HG03342 (cell line): ENCODE results near the gene NXN.
"Not testable (repeated sequence)": the region's sequence is repeated elsewhere in the genome, so short reads cannot be mapped to it uniquely, and the experiment has no call there.

Experiments
- ATAC-seq: cut with Tn5 transposase; IDR thresholded peaks from one replicate; pipeline ENCODE4 v1.9.1; 2021; ENCODE audit warnings: mild to moderate bottlenecking, moderate library complexity; ENCODE audit not compliant: unreplicated experiment

The NXN gene

DNA sequence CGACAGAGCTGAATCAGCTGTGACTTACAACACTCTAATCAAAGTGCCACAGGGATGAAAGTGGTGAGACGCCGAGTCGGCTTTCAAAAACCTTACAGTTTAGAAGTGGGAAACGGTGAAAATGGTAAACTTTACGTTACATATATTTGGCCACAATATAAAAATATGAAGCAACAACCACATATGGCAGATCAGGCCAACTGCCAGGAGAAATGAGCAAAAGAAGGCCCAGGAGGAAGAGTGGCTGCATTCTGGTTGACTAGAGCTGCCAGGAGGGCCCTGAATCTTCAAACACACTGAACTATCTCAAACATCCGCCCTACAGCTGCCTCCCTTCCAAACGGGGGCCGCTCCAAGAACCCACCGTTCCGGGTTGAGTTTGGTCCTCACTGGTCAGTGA is 141.1 kb downstream of the NXN start:
- ATAC-seq, result no peak

DNA sequence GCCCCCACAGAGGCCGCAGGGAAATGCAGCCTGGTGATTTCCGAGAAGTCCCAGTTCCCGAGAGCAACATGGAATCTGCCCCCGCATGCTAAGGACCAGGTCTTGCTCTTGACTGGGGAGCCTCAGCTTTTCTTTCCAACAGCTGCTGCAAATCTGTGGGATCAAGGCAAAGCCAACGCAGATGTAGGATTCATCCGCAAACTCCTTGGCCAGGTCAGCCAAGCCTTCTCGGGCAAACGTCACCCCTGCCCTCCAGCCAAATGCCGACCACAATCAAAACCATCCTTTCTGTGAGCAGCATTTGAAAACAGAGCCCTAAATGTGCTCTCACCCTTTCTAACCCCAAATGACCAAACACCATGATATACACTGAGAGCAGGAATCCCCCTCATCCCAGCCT is 143.4 kb downstream of the NXN start:
- no peak for ATAC-seq

DNA sequence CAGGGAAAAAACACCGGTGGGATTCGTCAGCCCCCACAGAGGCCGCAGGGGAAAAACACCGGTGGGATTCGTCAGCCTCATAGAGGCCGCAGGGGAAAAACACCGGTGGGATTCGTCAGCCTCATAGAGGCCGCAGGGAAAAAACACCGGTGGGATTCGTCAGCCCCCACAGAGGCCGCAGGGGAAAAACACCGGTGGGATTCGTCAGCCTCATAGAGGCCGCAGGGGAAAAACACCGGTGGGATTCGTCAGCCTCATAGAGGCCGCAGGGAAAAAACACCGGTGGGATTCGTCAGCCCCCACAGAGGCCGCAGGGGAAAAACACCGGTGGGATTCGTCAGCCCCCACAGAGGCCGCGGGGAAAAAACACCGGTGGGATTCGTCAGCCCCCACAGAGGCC is 143.9 kb downstream of the NXN start:
- ATAC-seq, result not testable (repeated sequence)

DNA sequence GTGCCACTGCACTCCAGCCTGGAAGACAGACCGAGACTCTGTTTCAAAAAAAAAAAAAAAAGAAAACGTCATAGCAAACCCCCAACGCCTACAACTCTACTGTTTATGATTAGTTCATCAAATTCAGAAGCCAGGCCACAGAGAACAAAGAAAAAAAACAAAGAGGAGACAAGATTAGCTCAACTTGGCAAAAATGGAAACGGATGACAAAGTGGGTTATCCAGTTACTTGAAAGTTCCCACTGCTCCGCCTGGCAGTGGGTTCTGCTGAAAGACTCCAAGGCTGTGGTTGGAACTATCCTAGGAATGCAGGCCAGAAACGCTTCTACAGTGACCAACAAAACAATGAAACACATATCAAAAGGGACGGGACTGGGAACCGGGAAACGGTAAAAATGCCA is 144.3 kb downstream of the NXN start:
- no peak for ATAC-seq

DNA sequence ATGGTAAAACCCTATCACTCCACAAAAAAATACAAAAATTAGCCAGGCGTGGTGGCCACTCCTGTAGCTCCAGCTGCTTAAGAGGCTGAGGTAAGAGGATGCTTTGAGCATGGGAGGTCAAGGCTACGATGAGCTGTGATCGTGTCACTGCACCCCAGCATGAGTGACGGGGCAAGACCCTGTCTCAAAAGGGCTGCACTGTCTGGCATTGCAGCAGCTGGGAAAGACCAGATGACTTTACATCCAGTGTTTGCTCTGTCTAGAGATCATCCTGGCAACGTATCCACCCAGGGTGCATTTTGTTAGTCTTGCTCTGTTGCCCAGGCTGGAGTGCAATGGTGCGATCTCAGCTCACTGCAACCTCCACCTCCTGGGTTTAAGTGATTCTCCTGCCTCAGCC is 145.4 kb downstream of the NXN start:
- no peak for ATAC-seq

DNA sequence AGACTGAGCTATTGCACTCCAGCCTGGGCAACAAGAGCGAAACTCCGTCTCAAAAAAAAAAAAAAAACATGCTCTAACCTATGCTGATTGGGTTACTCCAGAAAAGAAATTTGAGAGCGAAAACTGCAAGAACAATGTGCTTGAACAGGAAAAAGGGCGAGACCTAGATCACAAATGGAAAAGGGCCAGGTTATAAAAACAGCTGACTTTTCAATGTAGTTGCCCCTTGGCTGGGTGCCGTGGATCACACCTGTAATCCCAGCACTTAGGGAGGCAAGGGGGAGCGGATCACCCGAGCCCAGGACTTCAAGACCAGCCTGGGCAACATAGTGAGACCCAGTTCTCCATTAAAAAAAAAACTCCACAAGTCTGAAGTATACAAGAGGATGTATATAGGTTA is 148.6 kb downstream of the NXN start:
- no peak for ATAC-seq

DNA sequence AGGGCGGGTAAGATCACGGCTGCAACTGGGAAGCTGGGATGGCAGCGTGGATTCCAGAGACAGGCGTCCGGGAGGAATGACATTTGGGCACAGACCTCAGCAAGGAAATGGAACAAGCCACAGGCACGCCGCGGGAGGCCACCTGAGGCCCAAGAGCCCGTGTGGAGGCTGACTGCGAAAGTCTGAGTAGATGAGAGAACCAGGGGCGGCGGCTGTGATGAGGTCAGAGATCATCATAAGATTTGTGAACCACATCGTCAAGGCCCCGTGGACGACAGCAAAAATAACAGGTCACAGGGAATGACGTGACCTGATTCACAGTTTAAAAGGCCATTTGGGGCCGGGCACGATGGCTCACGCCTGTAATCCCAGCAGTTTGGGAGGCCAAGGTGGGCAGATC is 149.2 kb downstream of the NXN start:
- no peak for ATAC-seq

DNA sequence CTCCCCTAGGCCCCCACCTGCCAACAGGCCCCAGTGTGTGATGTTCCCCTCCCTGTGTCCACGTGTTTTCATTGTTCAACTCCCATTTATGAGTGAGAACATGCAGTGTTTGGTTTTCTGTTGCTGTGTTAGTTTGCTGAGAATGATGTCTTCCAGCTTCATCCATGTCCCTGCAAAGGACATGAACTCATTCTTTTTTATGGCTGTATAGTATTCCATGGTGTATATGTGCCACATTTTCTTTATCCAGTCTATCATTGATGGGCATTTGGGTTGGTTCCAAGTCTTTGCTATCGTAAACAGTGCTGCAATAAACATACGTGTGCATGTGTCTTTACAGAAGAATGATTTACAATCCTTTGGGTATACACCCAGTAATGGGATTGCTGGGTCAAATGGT is 150.0 kb downstream of the NXN start:
- ATAC-seq, result not testable (repeated sequence)

DNA sequence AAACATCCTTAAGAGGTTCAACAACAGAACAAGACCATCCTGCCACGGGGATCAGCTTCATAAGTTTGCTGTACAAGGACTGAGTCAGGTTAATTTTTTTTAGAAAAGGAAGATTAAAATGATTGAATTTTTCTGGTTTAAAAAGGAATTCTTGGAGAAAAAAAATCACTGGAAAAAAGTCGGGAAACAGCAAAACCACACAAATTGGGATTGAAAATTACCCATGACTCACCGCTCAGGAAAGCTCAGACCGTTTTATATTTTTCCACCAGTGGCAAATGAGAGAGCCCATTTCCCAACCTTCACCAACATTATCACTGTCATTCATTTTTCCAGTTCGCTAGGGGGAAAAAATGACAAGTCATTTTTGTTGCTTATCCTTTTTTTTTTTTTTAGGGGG is 150.8 kb downstream of the NXN start:
- no peak for ATAC-seq

DNA sequence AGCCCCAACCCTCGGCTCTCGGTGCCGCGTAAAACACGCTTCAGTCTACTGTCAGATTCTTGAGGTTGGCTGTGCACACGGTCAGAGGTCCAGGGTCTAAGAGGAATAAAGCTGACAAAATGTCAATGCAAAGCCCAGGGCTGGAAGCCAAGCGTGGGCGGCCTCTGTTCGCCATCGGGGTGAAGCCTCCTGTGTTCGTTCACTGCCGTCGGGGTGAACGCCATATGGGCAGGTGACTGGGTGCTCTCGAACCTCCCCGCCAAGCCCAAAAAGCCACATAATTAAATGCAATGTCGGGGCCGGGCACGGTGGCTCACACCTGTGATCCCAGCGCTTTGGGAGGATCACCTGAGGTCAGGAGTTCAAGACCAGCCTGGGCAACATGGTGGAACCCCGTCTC is 152.8 kb downstream of the NXN start:
- no peak for ATAC-seq

DNA sequence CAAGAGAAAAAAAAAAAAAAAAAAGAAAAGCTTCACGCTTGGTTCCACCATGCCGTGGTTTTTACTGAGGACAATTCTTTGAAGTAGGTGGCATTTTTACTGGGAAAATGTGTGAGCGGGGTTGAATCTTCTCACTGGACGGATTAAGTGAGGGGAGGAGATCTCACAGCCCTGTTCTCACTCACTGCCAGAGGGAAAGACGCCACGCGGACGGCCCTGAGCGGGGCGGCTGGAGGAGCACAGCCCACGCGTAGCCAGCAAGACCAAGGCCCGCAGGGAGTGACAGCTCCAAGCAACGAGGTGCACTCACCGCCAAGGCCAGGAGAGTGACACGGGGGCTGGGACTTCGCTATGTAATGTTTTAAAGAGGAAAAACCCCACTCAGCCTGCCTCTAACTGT is 154.4 kb downstream of the NXN start:
- ATAC-seq, result no peak

DNA sequence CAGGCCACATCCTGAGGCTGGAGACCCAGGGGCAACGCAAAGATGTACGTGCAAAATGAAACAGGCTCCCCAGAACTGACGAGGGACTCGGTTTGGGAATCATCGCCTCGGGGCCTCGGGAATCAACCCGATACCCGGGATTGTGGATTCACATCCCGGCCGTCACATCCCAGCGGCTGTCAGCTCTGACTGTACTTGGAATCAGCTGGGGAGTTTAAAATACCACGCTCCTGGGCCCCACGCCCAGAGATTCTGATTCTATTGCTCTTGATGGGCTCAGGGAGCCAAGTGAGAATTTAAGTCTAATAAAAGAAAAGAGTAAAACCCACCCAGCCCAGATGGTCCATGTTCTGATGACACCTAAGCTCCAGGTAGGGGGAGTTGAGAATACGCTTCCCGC is 155.2 kb downstream of the NXN start:
- ATAC-seq, result no peak

DNA sequence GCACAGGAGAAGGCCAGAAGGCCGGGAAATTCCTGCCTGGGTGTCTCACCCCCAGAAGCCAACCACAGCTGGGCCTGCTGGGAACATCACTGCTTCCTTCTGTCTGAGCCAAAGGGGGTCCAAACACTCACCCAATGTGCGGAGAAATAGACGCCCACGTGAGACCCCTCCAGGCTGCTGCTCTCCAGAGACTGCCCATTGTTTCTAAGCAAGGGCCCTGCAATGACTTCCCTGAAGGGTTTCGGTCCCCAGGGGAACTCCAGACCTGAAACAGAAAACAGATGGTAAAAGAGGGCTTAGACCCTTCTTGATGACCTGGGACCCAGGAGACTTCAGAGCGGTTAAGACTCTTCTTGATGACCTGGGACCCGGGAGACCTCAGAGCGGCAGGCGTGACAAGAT is 156.1 kb downstream of the NXN start:
- no peak for ATAC-seq

DNA sequence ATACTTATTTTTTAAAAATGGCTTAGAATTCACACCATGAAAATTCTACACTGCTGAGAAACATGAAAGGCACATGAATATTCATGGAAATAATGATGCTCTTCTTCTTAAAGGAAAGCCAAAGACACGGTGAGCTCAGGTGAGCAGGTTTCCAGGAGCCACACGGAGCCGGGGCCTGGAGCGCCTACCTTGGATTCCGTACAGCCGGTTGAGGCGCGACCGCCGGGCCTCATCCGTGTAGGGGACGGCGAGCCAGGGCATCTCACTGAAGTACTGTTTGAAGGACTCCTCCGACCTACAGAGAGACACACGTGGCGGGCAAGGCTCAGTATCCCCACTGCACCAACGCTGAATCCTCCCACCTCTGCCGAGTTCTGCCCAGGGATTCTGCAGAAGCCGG is 160.3 kb downstream of the NXN start:
- ATAC-seq, result no peak

DNA sequence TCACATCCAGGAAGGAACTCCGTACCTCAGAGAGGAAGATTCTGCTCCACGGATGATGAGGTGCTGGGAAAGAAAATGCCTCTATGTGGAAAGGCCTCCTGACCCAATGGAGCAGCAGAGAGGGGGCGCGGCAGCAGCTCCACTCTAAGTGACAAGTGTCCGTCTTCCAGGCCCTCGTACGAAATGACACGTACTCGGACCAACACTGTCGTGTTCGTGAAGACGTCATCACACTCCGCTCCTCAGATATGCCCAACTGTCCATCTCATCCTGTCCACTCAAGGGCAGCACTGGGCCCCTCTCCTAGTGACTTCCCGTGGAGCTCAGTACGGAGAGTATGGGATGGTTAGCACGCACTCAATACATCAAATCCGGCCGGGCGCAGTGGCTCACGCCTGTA is 165.2 kb downstream of the NXN start:
- no peak for ATAC-seq

DNA sequence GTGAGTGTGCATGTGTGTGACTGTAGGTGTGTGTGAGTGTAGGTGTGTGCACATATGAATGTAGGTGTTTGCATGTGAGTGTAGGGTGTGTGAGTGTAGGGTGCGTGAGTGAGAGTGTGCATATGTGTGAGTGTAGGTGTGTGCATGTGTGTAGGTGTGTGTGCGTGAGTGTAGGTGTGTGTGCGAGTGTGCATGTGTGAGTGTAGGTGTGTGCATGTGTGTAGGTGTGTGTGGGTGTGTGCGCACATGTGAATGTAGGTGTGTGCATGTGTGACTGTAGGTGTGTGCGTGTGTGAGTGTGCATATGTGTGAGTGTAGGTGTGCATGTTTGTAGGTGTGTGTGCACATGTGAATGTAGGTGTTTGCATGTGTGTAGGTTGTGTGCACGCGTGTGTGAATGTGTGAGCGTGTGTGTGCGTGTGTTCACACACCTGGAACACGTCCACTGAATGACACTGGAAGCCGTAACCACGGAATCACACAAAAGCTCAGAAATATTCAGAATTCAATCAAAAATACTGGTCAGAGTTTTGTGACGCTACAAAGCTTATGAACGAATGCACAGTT is 166.9 kb downstream of the NXN start:
- no peak for ATAC-seq

DNA sequence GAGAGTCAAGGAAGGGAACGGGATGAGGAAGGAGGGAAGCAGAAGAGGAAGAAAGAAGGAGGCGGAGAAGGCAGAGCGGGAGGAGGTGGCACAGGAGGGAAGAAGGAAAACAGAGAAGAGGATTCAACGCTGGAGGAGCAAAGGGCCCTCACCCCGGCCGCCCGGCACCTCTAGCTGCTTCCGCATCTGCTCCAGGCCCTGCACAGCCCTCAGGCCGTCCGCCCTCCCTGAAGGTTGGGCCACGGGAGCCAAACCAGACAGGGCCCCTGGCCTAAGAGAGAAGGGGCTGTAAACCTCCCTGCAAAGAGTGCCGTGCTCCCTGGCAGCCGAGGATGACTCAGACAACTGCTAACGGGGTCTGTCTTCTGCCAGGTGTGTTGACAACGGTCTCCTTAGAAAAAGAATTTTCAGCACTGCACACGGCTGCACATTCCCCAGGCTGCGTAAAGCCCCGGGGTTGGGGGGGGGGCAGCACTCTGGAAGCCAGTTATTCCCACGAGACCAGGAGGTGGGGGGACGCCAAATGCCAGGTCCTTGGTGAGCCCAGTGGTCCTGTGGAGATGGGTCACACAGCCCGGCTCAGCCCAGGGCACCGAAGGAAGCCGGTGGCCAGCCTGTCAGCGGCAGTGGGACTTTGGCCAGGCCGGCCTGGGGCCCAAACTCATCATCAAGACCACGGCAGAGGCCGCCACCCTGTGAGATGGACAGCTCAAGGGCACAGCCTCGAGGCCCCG is 168.4 kb downstream of the NXN start:
- ATAC-seq, result no peak

DNA sequence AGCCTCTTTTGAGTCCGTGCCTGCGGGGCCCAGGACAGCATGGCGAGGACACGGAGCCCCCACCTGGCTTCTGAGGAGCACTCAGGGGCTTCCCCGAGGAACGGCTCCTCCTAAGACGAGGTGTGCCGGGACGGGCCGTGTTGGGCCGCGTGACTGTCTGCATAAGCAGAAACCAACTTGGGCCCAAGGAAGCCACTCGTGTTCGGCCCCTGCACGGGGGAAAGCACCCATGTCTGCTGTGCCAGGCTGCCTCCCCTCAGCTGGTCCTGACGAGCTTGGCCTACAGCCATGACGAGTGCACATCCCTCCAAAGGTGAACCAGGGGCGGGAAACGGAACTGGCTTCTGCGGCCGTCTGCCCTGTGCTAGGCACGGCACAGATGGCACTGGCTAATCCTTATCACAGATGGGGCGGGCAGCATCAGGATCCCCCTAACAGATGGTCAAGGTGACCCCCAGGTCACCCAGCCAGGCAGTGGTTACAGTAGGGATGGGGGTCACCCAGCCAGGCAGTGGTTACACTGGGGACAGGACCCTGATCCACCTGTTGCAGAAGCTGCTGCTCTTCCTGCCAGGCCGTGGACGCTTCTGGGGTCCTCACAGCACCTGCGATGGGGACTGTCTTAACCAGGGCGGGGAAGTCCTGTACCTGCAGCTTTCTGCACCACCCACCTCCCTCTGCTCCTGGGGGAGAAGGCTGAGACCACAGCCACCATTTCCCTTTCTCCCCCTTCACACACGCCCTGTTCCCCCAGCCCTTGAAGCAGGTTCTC is 171.9 kb downstream of the NXN start:
- ATAC-seq, result no peak

DNA sequence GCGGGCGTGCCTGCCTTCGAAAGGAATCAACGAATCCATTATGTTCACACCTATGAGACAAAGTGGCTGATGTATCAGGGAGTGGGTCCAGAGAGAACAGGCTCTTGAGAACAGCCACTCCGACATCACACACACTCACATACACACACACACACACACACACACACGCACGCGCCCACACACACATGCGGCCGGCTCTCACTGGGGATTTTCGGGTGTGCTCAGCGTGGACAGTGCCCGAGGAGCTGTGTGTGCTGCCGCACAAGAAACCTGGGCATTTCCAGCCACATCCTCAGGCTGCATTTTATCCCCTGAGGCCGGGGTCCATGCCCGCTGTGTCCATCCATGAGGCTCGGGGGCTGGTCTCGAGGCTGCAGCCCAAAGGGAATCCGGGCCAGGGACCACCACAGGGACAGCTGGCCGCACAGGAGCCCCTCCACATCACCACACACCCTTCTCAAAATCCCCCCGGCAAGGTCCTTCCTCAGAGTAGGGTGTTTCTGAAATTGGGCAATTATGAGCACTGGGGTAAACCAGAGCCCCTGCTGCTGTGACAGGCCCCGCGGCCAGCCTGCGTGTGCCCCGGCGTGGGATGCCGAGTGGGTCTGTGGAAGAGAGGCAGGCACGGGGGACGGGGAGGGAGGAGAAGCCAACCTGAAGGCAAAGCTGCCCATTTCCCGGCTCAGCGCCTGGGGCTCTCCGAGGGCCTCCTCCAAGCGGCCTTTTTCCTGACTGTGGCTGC is 172.6 kb downstream of the NXN start:
- ATAC-seq, result no peak

DNA sequence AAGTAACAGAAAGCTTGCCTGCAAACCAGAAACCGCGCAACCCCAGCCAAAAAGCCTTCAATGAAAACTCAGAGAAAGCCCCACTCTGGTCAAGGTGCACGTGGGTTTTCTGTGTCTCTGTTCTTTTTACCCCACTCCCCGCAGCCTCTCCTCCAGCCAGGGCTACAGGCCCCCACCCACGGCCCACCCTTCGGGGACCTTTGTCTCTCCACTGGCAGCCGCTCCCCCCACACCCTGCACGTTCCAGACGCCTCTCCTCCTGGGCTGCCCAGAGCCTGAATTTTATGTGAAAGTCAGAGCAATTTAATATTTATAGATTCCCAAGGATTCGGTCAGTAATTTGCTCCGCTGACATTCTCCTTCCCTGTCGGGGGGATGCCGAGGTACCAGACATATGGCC is 173.2 kb downstream of the NXN start:
- no peak for ATAC-seq

DNA sequence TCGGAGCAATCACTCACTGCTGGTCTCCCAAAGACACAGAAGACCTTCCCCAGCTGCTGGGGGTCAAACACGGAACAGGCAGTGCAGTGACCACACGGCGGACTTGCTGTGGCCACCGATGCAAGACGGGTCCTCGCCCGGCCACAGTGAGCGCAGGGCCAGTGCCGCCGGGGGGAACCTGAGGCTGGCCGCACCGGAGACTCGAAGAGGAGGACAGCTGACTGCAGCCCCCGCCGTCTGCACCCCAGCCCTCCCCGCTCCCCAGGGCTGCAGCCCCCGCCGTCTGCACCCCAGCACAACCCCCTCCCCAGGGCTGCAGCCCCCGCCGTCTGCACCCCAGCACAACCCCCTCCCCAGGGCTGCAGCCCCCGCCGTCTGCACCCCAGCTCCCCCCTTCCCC is 173.7 kb downstream of the NXN start:
- ATAC-seq, result not testable (repeated sequence)
